ENCODE data around the gene ELF3.
"Not testable (repeated sequence)": the region's sequence is repeated elsewhere in the genome, so short reads cannot be mapped to it uniquely, and the experiment has no call there.

Gene ELF3

GRCh38 chr1:202036595-202037387, 26.4 kb downstream of the ELF3 start:
- DNase-seq (ENCODE audit: low read depth): no peak

GRCh38 chr1:202037706-202038296, 27.4 kb downstream of the ELF3 start:
- no peak for DNase-seq (ENCODE audit: low read depth)

- DNase-seq (ENCODE audit: low read depth): no peak
Measured at GRCh38 chr1:202038688-202039346, 28.4 kb downstream of the ELF3 start.

GRCh38 chr1:202045705-202046104, 35.3 kb downstream of the ELF3 start:
- DNase-seq (ENCODE audit: low read depth): no peak

GRCh38 chr1:202046227-202046626, 35.8 kb downstream of the ELF3 start:
- no peak for DNase-seq (ENCODE audit: low read depth)

- DNase-seq (ENCODE audit: low read depth): no peak
Measured at GRCh38 chr1:202046748-202047708, 36.6 kb downstream of the ELF3 start.

- no peak for DNase-seq (ENCODE audit: low read depth)
Measured at GRCh38 chr1:202047977-202048376, 37.6 kb downstream of the ELF3 start.

GRCh38 chr1:202049129-202049528, 38.7 kb downstream of the ELF3 start:
- DNase-seq (ENCODE audit: low read depth): no peak

GRCh38 chr1:202054094-202054493, 43.7 kb downstream of the ELF3 start:
- DNase-seq (ENCODE audit: low read depth): no peak

- not testable (repeated sequence) for DNase-seq (ENCODE audit: low read depth)
Measured at GRCh38 chr1:202054673-202055072, 44.3 kb downstream of the ELF3 start.

- no peak for DNase-seq (ENCODE audit: low read depth)
Measured at GRCh38 chr1:202056644-202057334, 46.4 kb downstream of the ELF3 start.

GRCh38 chr1:202057335-202057704, 46.9 kb downstream of the ELF3 start:
- not testable (repeated sequence) for DNase-seq (ENCODE audit: low read depth)

- DNase-seq (ENCODE audit: low read depth): no peak
Measured at GRCh38 chr1:202058001-202058908, 47.9 kb downstream of the ELF3 start.

- no peak for DNase-seq (ENCODE audit: low read depth)
Measured at GRCh38 chr1:202061055-202061454, 50.7 kb downstream of the ELF3 start.

GRCh38 chr1:202061787-202062186, 51.4 kb downstream of the ELF3 start:
- DNase-seq (ENCODE audit: low read depth): not testable (repeated sequence)

GRCh38 chr1:202062636-202063035, 52.2 kb downstream of the ELF3 start:
- not testable (repeated sequence) for DNase-seq (ENCODE audit: low read depth)

- DNase-seq (ENCODE audit: low read depth): no peak
Measured at GRCh38 chr1:202063093-202063492, 52.7 kb downstream of the ELF3 start.

GRCh38 chr1:202064889-202065312, 54.5 kb downstream of the ELF3 start:
- DNase-seq (ENCODE audit: low read depth): not testable (repeated sequence)
